ENCODE results near the gene MEGF11. TPM values are rescaled to one million over a fixed set of nuclear protein-coding genes. Genes with fewer than 3 reads are reported as not detected.

Gene MEGF11
- total RNA-seq, 1 donor from 2014 or later, result not detected

- FAIRE-seq (peak; percentile 83), DNase-seq (ENCODE audit: low read depth) (peak; percentile 31)
- H3K4me3 ChIP-seq (ENCODE audit: low read depth, low read length), result no peak overlapping the region
- no peaks in the 10 kb centered on the region for H3K36me3 ChIP-seq (ENCODE audit: control insufficient read depth, insufficient read depth, low read length)
- peaks cover 2% of the 10 kb centered on the region for H3K27me3 ChIP-seq (ENCODE audit: control insufficient read depth, insufficient read depth, low read length)
- TF ChIP-seq, protein P1, sequence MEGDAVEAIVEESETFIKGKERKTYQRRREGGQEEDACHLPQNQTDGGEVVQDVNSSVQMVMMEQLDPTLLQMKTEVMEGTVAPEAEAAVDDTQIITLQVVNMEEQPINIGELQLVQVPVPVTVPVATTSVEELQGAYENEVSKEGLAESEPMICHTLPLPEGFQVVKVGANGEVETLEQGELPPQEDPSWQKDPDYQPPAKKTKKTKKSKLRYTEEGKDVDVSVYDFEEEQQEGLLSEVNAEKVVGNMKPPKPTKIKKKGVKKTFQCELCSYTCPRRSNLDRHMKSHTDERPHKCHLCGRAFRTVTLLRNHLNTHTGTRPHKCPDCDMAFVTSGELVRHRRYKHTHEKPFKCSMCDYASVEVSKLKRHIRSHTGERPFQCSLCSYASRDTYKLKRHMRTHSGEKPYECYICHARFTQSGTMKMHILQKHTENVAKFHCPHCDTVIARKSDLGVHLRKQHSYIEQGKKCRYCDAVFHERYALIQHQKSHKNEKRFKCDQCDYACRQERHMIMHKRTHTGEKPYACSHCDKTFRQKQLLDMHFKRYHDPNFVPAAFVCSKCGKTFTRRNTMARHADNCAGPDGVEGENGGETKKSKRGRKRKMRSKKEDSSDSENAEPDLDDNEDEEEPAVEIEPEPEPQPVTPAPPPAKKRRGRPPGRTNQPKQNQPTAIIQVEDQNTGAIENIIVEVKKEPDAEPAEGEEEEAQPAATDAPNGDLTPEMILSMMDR (IDR thresholded peaks at IDR 0.05; ENCODE audit: insufficient read depth, low read length, severe bottlenecking), result no peak
These were observed 138.6 kb downstream of the MEGF11 start for GRCh38 chr15:66114863-66115425.

- FAIRE-seq, result no peak
- Histone ChIP-seq H3K4me3 (ENCODE audit: low read depth, low read length) (no peak overlapping the region), H3K36me3 (ENCODE audit: control insufficient read depth, insufficient read depth, low read length) (no peaks in the 10 kb centered on the region), H3K27me3 (ENCODE audit: control insufficient read depth, insufficient read depth, low read length) (peaks cover 2% of the 10 kb centered on the region)
- no peak for DNase-seq (ENCODE audit: low read depth)
- TF ChIP-seq, protein P1 (IDR thresholded peaks at IDR 0.05; ENCODE audit: insufficient read depth, low read length, severe bottlenecking), result no peak
These were observed 141.2 kb downstream of the MEGF11 start for GRCh38 chr15:66112388-66112787.

- no peaks in the 10 kb centered on the region for H3K36me3 ChIP-seq (ENCODE audit: control insufficient read depth, insufficient read depth, low read length)
- DNase-seq (ENCODE audit: low read depth) (no peak), FAIRE-seq (no peak)
- H3K4me3 ChIP-seq (ENCODE audit: low read depth, low read length), result no peak overlapping the region
- TF ChIP-seq, protein P1 (IDR thresholded peaks at IDR 0.05; ENCODE audit: insufficient read depth, low read length, severe bottlenecking), result no peak
- peaks cover 4% of the 10 kb centered on the region for H3K27me3 ChIP-seq (ENCODE audit: control insufficient read depth, insufficient read depth, low read length)
These were observed 142.2 kb downstream of the MEGF11 start for GRCh38 chr15:66111363-66111762.

GRCh38 chr15:66110864-66111263 is 142.7 kb downstream of the MEGF11 start:
- no peak for DNase-seq (ENCODE audit: low read depth)
- TF ChIP-seq, protein P1 (IDR thresholded peaks at IDR 0.05; ENCODE audit: insufficient read depth, low read length, severe bottlenecking), result no peak
- H3K4me3 ChIP-seq (ENCODE audit: low read depth, low read length), result no peak overlapping the region
- H3K27me3 ChIP-seq (ENCODE audit: control insufficient read depth, insufficient read depth, low read length), result peaks cover 4% of the 10 kb centered on the region
- no peaks in the 10 kb centered on the region for H3K36me3 ChIP-seq (ENCODE audit: control insufficient read depth, insufficient read depth, low read length)
- FAIRE-seq, result no peak

DNA sequence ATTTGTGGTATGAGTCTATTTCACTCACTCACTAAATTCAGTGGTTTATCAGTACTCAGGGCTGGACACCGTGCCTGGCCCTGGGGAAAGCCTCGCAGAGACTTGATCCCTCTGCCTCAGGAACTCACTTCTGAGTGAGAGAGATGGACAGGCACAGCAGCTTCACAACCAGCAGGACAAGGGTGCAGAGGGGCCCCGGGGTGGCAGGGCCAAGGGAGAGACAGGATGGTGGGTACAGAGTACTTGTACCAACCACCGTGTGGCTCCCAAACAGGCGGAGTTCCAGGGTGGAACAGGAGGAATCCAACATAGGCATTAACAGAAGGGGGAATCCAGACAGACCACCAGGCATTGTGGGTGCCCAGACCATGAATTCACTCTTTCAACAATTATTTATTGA is 143.7 kb downstream of the MEGF11 start:
- H3K27me3 ChIP-seq (ENCODE audit: control insufficient read depth, insufficient read depth, low read length), result peaks cover 4% of the 10 kb centered on the region
- H3K36me3 ChIP-seq (ENCODE audit: control insufficient read depth, insufficient read depth, low read length), result no peaks in the 10 kb centered on the region
- H3K4me3 ChIP-seq (ENCODE audit: low read depth, low read length), result no peak overlapping the region
- TF ChIP-seq, protein P1 (IDR thresholded peaks at IDR 0.05; ENCODE audit: insufficient read depth, low read length, severe bottlenecking), result no peak
- DNase-seq (ENCODE audit: low read depth), result no peak
- FAIRE-seq, result no peak
